Transverse colon (tissue), 4 donors: ENCODE measurements around the gene IL17C. TPM values are rescaled to one million over a fixed set of nuclear protein-coding genes. Genes with fewer than 3 reads are reported as not detected.

Source experiments
- DNase-seq: peaks from one replicate; pipeline ENCODE4 v3.0.0-alpha.2; 2019
- H3K27ac ChIP-seq, 4 donors: fragments of 200-600 bp; sonication (generic); 2 replicates each; pipeline ENCODE4 v1.5.1; 2016 to 2018; ENCODE audit warnings: inconsistent platforms in 4 of 4
- H3K27me3 ChIP-seq: fragments of 200-600 bp; sonication (generic); 2 replicates; pipeline ENCODE4 v1.5.1; 2017; ENCODE audit warnings: inconsistent platforms
- H3K36me3 ChIP-seq, 4 donors: fragments of 200-600 bp; sonication (generic); 2 replicates each; pipeline ENCODE4 v1.5.1; 2017 to 2019; ENCODE audit warnings: inconsistent platforms in 4 of 4
- H3K4me1 ChIP-seq, 4 donors: fragments of 200-600 bp; sonication (generic); 2 replicates each; pipeline ENCODE4 v1.5.1; 2017 to 2020; ENCODE audit warnings: inconsistent platforms in 4 of 4
- H3K4me3 ChIP-seq, 4 donors: fragments of 200-600 bp; sonication (generic); 1 replicate in 1 of 4; 2 replicates in 3 of 4; pipeline versions ENCODE4 v1.5.1 to v1.6.1; 2017 to 2019; ENCODE audit warnings: inconsistent platforms in 4 of 4
- H3K9me3 ChIP-seq, 2 donors: fragments of 200-600 bp; sonication (generic); 2 replicates each; pipeline ENCODE4 v1.5.1; 2017 to 2019; ENCODE audit warnings: inconsistent platforms in 2 of 2
- CTCF ChIP-seq, 5 experiments: fragments of 200-600 bp in 3 of 5; fragments of 450-650 bp in 2 of 5; sonication (generic) in 3 of 5; IDR thresholded peaks; 1 replicate in 2 of 5; 2 replicates in 3 of 5; pipeline ENCODE4 v1.5.1; 2016 to 2017; ENCODE audit warnings: antibody characterized with exemption in 5 of 5, inconsistent platforms in 3 of 5, mild to moderate bottlenecking in 2 of 5, moderate library complexity in 1 of 5
- EP300 ChIP-seq: sonication (generic); formaldehyde crosslinking; IDR thresholded peaks from one replicate; pipeline ENCODE4 v1.6.1; 2017; ENCODE audit warnings: antibody characterized with exemption, low read depth
- POLR2A ChIP-seq: fragments of 450-650 bp; IDR thresholded peaks from one replicate; pipeline ENCODE4 v1.6.1; 2016; ENCODE audit warnings: antibody characterized with exemption, mild to moderate bottlenecking, moderate library complexity
- POLR2AphosphoS5 ChIP-seq, 3 donors: sonication (generic); formaldehyde crosslinking; IDR thresholded peaks; one replicate each; pipeline ENCODE4 v1.6.1; 2016; ENCODE audit warnings: antibody characterized with exemption in 3 of 3
- WGBS, 2 donors: methylation state at CpG; one replicate each; pipeline ENCODE4 v1.1.5; 2018; ENCODE audit warnings: low coverage in 1 of 2; 5-methylcytosine and 5-hydroxymethylcytosine counted together
- in situ Hi-C, 4 donors: fragments of 200-750 bp; cut with MboI; loops; one replicate each; pipeline versions ENCODE4 v1.15.0 to v1.15.1; 2017; ENCODE audit warnings: low sequenced_read_pairs in 3 of 4, low pct_ligation_motif_present in 1 of 4, low pct_unique_long_range_greater_than_20kb in 1 of 4
- intact Hi-C: fragments of 100-400 bp; cut with DNase I; formaldehyde crosslinking; loops from one replicate; pipeline ENCODE4 v1.15.1; 2023; ENCODE audit warnings: low total_unique reads
- total RNA-seq, 4 donors: library from RNA; depleted of rRNA; stranded (reverse); fragments of >200 nt; gene quantifications; one replicate each; pipeline ENCODE4 v1.1.0, GENCODE V29; 2016

Gene IL17C
- total RNA-seq, 4 donors from 2014 or later = not detected

- no peak for DNase-seq
- H3K4me1 ChIP-seq = peaks cover 0 to 5% (median 0%) of the 10 kb centered on the region in 4 donors
- intact Hi-C loops (no loop called here), in situ Hi-C loops (no loop called here)
- 87 to 92% methylated on average over 5 to 10 of the region's 10 CpGs for WGBS, 2 donors
- H3K27me3 ChIP-seq = no peaks in the 10 kb centered on the region
- no peak overlapping the region for H3K27ac ChIP-seq
- H3K36me3 ChIP-seq = peaks cover 0 to 26% (median 13%) of the 10 kb centered on the region in 4 donors
- H3K9me3 ChIP-seq = no peaks in the 10 kb centered on the region
- TF ChIP-seq POLR2AphosphoS5 (IDR thresholded peaks at IDR 0.05) = no peak
- TF ChIP-seq POLR2A = no peak
- no peak for TF ChIP-seq EP300
- TF ChIP-seq CTCF (IDR thresholded peaks at IDR 0.05) = no peak
- H3K4me3 ChIP-seq = no peak overlapping the region
Measured at GRCh38 chr16:88595921-88596320, 42.5 kb upstream of the IL17C start.

GRCh38 chr16:88596483-88596882 lies 41.9 kb upstream of the IL17C start:
- in situ Hi-C loops = no loop called here
- Histone ChIP-seq H3K4me1 (peaks cover 0 to 5% (median 0%) of the 10 kb centered on the region in 4 donors), H3K27ac (no peak overlapping the region), H3K9me3 (no peaks in the 10 kb centered on the region), H3K27me3 (no peaks in the 10 kb centered on the region), H3K36me3 (peaks cover 0 to 31% (median 13%) of the 10 kb centered on the region in 4 donors), H3K4me3 (no peak overlapping the region)
- DNase-seq = no peak
- WGBS, 2 donors = 79 to 88% methylated on average over 3 of the region's 3 CpGs
- TF ChIP-seq POLR2AphosphoS5 (IDR thresholded peaks at IDR 0.05) (no peak), CTCF (IDR thresholded peaks at IDR 0.05) (no peak), EP300 (no peak), POLR2A (no peak)
- intact Hi-C loops = no loop called here

- 82% methylated on average over 21 of the region's 21 CpGs; no CpG with 5 or more reads in 1 of the 2 donors for WGBS, 2 donors
- no peak for DNase-seq
- peaks cover 0 to 33% (median 15%) of the 10 kb centered on the region in 4 donors for H3K36me3 ChIP-seq
- intact Hi-C loops (no loop called here), in situ Hi-C loops (no loop called here)
- no peak overlapping the region for H3K4me3 ChIP-seq
- H3K9me3 ChIP-seq = no peaks in the 10 kb centered on the region
- no peak for TF ChIP-seq CTCF (IDR thresholded peaks at IDR 0.05)
- TF ChIP-seq EP300 = no peak
- no peak for TF ChIP-seq POLR2AphosphoS5 (IDR thresholded peaks at IDR 0.05)
- TF ChIP-seq POLR2A = no peak
- H3K27me3 ChIP-seq = no peaks in the 10 kb centered on the region
- H3K4me1 ChIP-seq = no peaks in the 10 kb centered on the region
- peak overlapping the region in 1 of 4 donors; percentile 17 for H3K27ac ChIP-seq
Measured at GRCh38 chr16:88597856-88598491, 40.4 kb upstream of the IL17C start.

GRCh38 chr16:88599092-88599733 lies 39.2 kb upstream of the IL17C start:
- H3K9me3 ChIP-seq = no peaks in the 10 kb centered on the region
- WGBS, 2 donors = 74% methylated on average over 14 of the region's 14 CpGs; no CpG with 5 or more reads in 1 of the 2 donors
- intact Hi-C loops = no loop called here
- no peak overlapping the region for H3K4me3 ChIP-seq
- TF ChIP-seq CTCF (IDR thresholded peaks at IDR 0.05) (no peak), EP300 (peak; percentile 71), POLR2A (no peak), POLR2AphosphoS5 (IDR thresholded peaks at IDR 0.05) (peak; percentile 29 to 45 (median 30))
- peaks cover 0 to 33% (median 15%) of the 10 kb centered on the region in 4 donors for H3K36me3 ChIP-seq
- in situ Hi-C loops = no loop called here
- peak; percentile 64 for DNase-seq
- H3K27me3 ChIP-seq = no peaks in the 10 kb centered on the region
- peak overlapping the region; percentile 1 to 56 (median 42) for H3K27ac ChIP-seq
- H3K4me1 ChIP-seq = no peaks in the 10 kb centered on the region
